ENCODE data around the gene PPDPF. TPM values are rescaled to one million over a fixed set of nuclear protein-coding genes. Genes with fewer than 3 reads are reported as not detected.

PPDPF gene
- polyA plus RNA-seq, 3 donors = 13.4 to 39.9 (median 26.1) TPM

GRCh38 chr20:63541371-63541770 is 20.8 kb downstream of the PPDPF start:
- H3K27me3 Mint-ChIP-seq (ENCODE audit: low read depth in 3 of 3) = peaks cover 11 to 37% (median 13%) of the 10 kb centered on the region in 3 donors
- H3K4me3 ChIP-seq (replicated peaks in 1 of 3; ENCODE audit: low read depth in 2 of 3, low read length in 3 of 3) = no peak overlapping the region
- peaks cover 0 to under 1% of the 10 kb centered on the region in 2 donors for H3K36me3 Mint-ChIP-seq
- no peak overlapping the region for H2AFZ ChIP-seq (ENCODE audit: insufficient read depth, low read depth, low read length, poor library complexity, severe bottlenecking)
- no peak overlapping the region for H3K4me3 Mint-ChIP-seq
- intact Hi-C loops (cut with micrococcal nuclease) = no loop called here
- H3K4me2 ChIP-seq (replicated peaks; ENCODE audit: extremely low read depth, low read length, poor library complexity, severe bottlenecking) = no peak overlapping the region
- 96% methylated on average over 25 of the region's 28 CpGs for WGBS (ENCODE audit: insufficient coverage)
- H3K27ac Mint-ChIP-seq = no peak overlapping the region
- no peak overlapping the region for H3K27ac ChIP-seq (ENCODE audit: low read depth in 1 of 2, low read length in 2 of 2)
- no peak for TF ChIP-seq CTCF (IDR thresholded peaks at IDR 0.05)
- H3K79me2 ChIP-seq (ENCODE audit: insufficient read depth, low read length) = no peaks in the 10 kb centered on the region
- no peak for DNase-seq
- peaks cover 16% of the 10 kb centered on the region for H3K4me1 Mint-ChIP-seq
- peaks cover 20 to 25% of the 10 kb centered on the region in 2 donors for H3K4me1 ChIP-seq (ENCODE audit: control insufficient read depth in 1 of 2, insufficient read depth in 2 of 2, low read length in 2 of 2)
- peaks cover 0 to 33% of the 10 kb centered on the region in 2 donors for H3K27me3 ChIP-seq (ENCODE audit: control insufficient read depth in 2 of 2, insufficient read depth in 2 of 2, low read length in 2 of 2)
- H3K36me3 ChIP-seq (replicated peaks in 1 of 2; ENCODE audit: control insufficient read depth in 1 of 2, insufficient read depth in 2 of 2, low read length in 2 of 2) = no peaks in the 10 kb centered on the region
- H4K20me1 ChIP-seq (ENCODE audit: insufficient read depth, low read length) = no peaks in the 10 kb centered on the region
- H3K9ac ChIP-seq (ENCODE audit: insufficient read depth, low read length, poor library complexity, severe bottlenecking) = no peak overlapping the region
- peaks cover 0 to 1% (median 0%) of the 10 kb centered on the region in 7 donors for H3K9me3 Mint-ChIP-seq
- no peaks in the 10 kb centered on the region for H3K9me3 ChIP-seq (replicated peaks in 1 of 2; ENCODE audit: control insufficient read depth in 1 of 2, insufficient read depth in 1 of 2, low read length in 2 of 2)

- H3K27me3 Mint-ChIP-seq (ENCODE audit: low read depth in 3 of 3) = peaks cover 16 to 45% (median 17%) of the 10 kb centered on the region in 3 donors
- no peaks in the 10 kb centered on the region for H3K36me3 ChIP-seq (replicated peaks in 1 of 2; ENCODE audit: control insufficient read depth in 1 of 2, insufficient read depth in 2 of 2, low read length in 2 of 2)
- H3K9me3 ChIP-seq (replicated peaks in 1 of 2; ENCODE audit: control insufficient read depth in 1 of 2, insufficient read depth in 1 of 2, low read length in 2 of 2) = no peaks in the 10 kb centered on the region
- DNase-seq = no peak
- H3K4me2 ChIP-seq (replicated peaks; ENCODE audit: extremely low read depth, low read length, poor library complexity, severe bottlenecking) = no peak overlapping the region
- H3K9ac ChIP-seq (ENCODE audit: insufficient read depth, low read length, poor library complexity, severe bottlenecking) = no peak overlapping the region
- no peak overlapping the region for H3K4me3 Mint-ChIP-seq
- no peak overlapping the region for H3K27ac Mint-ChIP-seq
- no peaks in the 10 kb centered on the region for H3K36me3 Mint-ChIP-seq
- no peaks in the 10 kb centered on the region for H3K79me2 ChIP-seq (ENCODE audit: insufficient read depth, low read length)
- no peak overlapping the region for H3K4me3 ChIP-seq (replicated peaks in 1 of 3; ENCODE audit: low read depth in 2 of 3, low read length in 3 of 3)
- intact Hi-C loops (cut with micrococcal nuclease) = no loop called here
- H3K27me3 ChIP-seq (ENCODE audit: control insufficient read depth in 2 of 2, insufficient read depth in 2 of 2, low read length in 2 of 2) = peaks cover 0 to 39% of the 10 kb centered on the region in 2 donors
- peaks cover 0 to 1% (median 0%) of the 10 kb centered on the region in 7 donors for H3K9me3 Mint-ChIP-seq
- H3K4me1 ChIP-seq (ENCODE audit: control insufficient read depth in 1 of 2, insufficient read depth in 2 of 2, low read length in 2 of 2) = peaks cover 13 to 18% of the 10 kb centered on the region in 2 donors
- no peak for TF ChIP-seq CTCF (IDR thresholded peaks at IDR 0.05)
- H2AFZ ChIP-seq (ENCODE audit: insufficient read depth, low read depth, low read length, poor library complexity, severe bottlenecking) = no peak overlapping the region
- no peaks in the 10 kb centered on the region for H4K20me1 ChIP-seq (ENCODE audit: insufficient read depth, low read length)
- peaks cover 8% of the 10 kb centered on the region for H3K4me1 Mint-ChIP-seq
- WGBS (ENCODE audit: insufficient coverage) = 88% methylated on average over 32 of the region's 36 CpGs
- no peak overlapping the region for H3K27ac ChIP-seq (ENCODE audit: low read depth in 1 of 2, low read length in 2 of 2)
Measured at GRCh38 chr20:63542031-63542559, 21.5 kb downstream of the PPDPF start.
